ENCODE results near the gene CNTNAP4.

Gene CNTNAP4

DNA sequence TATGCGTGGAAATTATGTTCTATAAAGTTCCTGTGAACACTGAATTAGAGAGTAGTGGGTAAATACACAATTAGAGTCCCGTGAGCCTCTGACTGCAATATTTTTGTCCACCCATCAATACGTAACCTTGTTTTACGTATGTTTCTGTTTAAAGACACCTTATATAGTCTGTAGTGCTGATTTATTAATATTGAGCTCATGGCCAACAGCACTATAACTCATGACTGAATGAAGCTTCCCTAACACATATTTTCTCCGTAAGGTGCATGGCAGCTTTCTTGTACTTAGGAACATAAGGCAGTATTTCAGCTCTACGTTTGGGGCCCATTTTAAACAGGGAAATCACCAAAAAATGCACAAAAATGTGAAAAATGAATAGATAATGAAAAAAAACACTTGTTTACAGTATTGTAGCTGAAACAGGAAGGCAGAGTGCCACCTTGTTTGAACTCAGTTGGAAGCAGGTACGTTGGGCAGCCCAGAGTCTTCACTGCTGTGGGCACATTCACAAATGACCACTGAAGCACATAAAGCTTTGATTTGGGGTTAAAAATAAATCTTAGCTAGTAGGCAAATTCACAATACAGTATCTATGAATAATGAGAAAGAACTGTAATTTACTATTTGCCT, 108.5 kb downstream of the CNTNAP4 start:
- H3K4me1 ChIP-seq (ENCODE audit: insufficient read depth, low read length) = no peaks in the 10 kb centered on the region
- no peak overlapping the region for H3K9ac ChIP-seq (ENCODE audit: low read depth, low read length)
- no peak for ATAC-seq (ENCODE audit: insufficient read depth, low read depth)
- no peaks in the 10 kb centered on the region for H3K9me3 ChIP-seq (ENCODE audit: insufficient read depth, low read length, severe bottlenecking)
- no peak overlapping the region for H3K4me3 ChIP-seq (ENCODE audit: low read depth in 1 of 2, low read length in 2 of 2)
- no peaks in the 10 kb centered on the region for H3K27me3 ChIP-seq (ENCODE audit: insufficient read depth, low read length, poor library complexity)
- no peak overlapping the region for H2AFZ ChIP-seq (ENCODE audit: low read depth, low read length)
- TF ChIP-seq, protein P1, sequence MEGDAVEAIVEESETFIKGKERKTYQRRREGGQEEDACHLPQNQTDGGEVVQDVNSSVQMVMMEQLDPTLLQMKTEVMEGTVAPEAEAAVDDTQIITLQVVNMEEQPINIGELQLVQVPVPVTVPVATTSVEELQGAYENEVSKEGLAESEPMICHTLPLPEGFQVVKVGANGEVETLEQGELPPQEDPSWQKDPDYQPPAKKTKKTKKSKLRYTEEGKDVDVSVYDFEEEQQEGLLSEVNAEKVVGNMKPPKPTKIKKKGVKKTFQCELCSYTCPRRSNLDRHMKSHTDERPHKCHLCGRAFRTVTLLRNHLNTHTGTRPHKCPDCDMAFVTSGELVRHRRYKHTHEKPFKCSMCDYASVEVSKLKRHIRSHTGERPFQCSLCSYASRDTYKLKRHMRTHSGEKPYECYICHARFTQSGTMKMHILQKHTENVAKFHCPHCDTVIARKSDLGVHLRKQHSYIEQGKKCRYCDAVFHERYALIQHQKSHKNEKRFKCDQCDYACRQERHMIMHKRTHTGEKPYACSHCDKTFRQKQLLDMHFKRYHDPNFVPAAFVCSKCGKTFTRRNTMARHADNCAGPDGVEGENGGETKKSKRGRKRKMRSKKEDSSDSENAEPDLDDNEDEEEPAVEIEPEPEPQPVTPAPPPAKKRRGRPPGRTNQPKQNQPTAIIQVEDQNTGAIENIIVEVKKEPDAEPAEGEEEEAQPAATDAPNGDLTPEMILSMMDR (IDR thresholded peaks at IDR 0.05; ENCODE audit: borderline replicate concordance, extremely low read depth, low read length, poor library complexity, severe bottlenecking) = no peak
- TF ChIP-seq EZH2 (IDR thresholded peaks at IDR 0.05; ENCODE audit: borderline replicate concordance, low read depth, low read length, severe bottlenecking) = no peak
- DNase-seq = no peak
- H3K79me2 ChIP-seq (ENCODE audit: insufficient read depth, low read length) = no peaks in the 10 kb centered on the region
- no peaks in the 10 kb centered on the region for H4K20me1 ChIP-seq (ENCODE audit: insufficient read depth, low read length)
- no peak overlapping the region for H3K27ac ChIP-seq (ENCODE audit: low read length)
- H3K4me2 ChIP-seq (ENCODE audit: insufficient read depth, low read length) = no peak overlapping the region
- H3K36me3 ChIP-seq (ENCODE audit: insufficient read depth, low read length) = no peaks in the 10 kb centered on the region

DNA sequence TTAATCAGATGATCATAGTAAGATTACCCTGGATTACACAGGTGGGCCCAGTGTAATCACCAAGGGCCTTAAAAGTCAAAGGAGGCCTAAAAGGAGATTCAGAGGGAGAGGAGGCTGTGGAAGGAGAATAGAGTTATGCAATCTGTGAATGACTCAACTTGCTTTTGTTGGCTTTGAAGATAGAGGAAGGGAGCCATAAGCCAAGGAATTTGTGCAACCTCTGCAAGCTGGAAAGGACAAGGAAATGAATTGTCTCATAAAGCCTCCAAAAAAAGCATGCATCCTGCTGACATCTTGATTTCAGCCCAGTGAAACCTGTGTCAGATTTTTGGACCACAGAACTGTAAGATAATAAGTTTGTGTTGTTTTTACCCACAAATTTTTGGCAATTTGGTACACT, 109.6 kb downstream of the CNTNAP4 start:
- DNase-seq (no peak), ATAC-seq (ENCODE audit: insufficient read depth, low read depth) (no peak)
- no peaks in the 10 kb centered on the region for H3K27me3 ChIP-seq (ENCODE audit: insufficient read depth, low read length, poor library complexity)
- no peak for TF ChIP-seq EZH2 (IDR thresholded peaks at IDR 0.05; ENCODE audit: borderline replicate concordance, low read depth, low read length, severe bottlenecking)
- TF ChIP-seq, protein P1 (IDR thresholded peaks at IDR 0.05; ENCODE audit: borderline replicate concordance, extremely low read depth, low read length, poor library complexity, severe bottlenecking) = no peak
- no peaks in the 10 kb centered on the region for H3K79me2 ChIP-seq (ENCODE audit: insufficient read depth, low read length)
- H3K36me3 ChIP-seq (ENCODE audit: insufficient read depth, low read length) = no peaks in the 10 kb centered on the region
- no peak overlapping the region for H2AFZ ChIP-seq (ENCODE audit: low read depth, low read length)
- no peaks in the 10 kb centered on the region for H3K4me1 ChIP-seq (ENCODE audit: insufficient read depth, low read length)
- no peak overlapping the region for H3K9ac ChIP-seq (ENCODE audit: low read depth, low read length)
- no peak overlapping the region for H3K27ac ChIP-seq (ENCODE audit: low read length)
- no peak overlapping the region for H3K4me3 ChIP-seq (ENCODE audit: low read depth in 1 of 2, low read length in 2 of 2)
- no peaks in the 10 kb centered on the region for H4K20me1 ChIP-seq (ENCODE audit: insufficient read depth, low read length)
- H3K4me2 ChIP-seq (ENCODE audit: insufficient read depth, low read length) = no peak overlapping the region
- no peaks in the 10 kb centered on the region for H3K9me3 ChIP-seq (ENCODE audit: insufficient read depth, low read length, severe bottlenecking)

DNA sequence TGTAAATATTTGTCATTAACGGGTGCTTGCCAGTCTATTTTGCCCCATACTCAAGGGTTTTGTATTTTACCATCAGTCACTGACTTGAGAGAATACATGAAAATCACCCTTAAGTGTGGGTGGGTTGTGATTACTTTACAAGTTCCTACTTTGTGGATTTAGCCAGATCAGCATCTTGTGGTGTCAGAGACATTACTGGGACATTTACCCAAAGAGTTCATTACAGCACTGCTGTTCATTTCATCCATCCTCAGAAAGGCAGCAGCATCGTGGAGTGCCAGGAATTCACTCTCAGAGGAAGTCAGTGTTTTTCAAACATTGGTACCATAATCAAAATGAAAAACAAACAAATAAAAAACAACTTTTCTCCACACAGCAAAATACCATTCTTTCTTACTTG, 110.8 kb downstream of the CNTNAP4 start:
- H3K36me3 ChIP-seq (ENCODE audit: insufficient read depth, low read length) = no peaks in the 10 kb centered on the region
- no peak overlapping the region for H3K27ac ChIP-seq (ENCODE audit: low read length)
- no peak overlapping the region for H3K4me3 ChIP-seq (ENCODE audit: low read depth in 1 of 2, low read length in 2 of 2)
- H3K79me2 ChIP-seq (ENCODE audit: insufficient read depth, low read length) = no peaks in the 10 kb centered on the region
- H2AFZ ChIP-seq (ENCODE audit: low read depth, low read length) = no peak overlapping the region
- no peak overlapping the region for H3K9ac ChIP-seq (ENCODE audit: low read depth, low read length)
- ATAC-seq (ENCODE audit: insufficient read depth, low read depth) (no peak), DNase-seq (no peak)
- no peak for TF ChIP-seq EZH2 (IDR thresholded peaks at IDR 0.05; ENCODE audit: borderline replicate concordance, low read depth, low read length, severe bottlenecking)
- TF ChIP-seq, protein P1 (IDR thresholded peaks at IDR 0.05; ENCODE audit: borderline replicate concordance, extremely low read depth, low read length, poor library complexity, severe bottlenecking) = no peak
- H3K4me1 ChIP-seq (ENCODE audit: insufficient read depth, low read length) = no peaks in the 10 kb centered on the region
- no peak overlapping the region for H3K4me2 ChIP-seq (ENCODE audit: insufficient read depth, low read length)
- H3K27me3 ChIP-seq (ENCODE audit: insufficient read depth, low read length, poor library complexity) = no peaks in the 10 kb centered on the region
- H3K9me3 ChIP-seq (ENCODE audit: insufficient read depth, low read length, severe bottlenecking) = no peaks in the 10 kb centered on the region
- H4K20me1 ChIP-seq (ENCODE audit: insufficient read depth, low read length) = no peaks in the 10 kb centered on the region

All from DND-41 (cell line).